K562 (cell line): ENCODE data around the gene BNIPL. TPM values are rescaled to one million over a fixed set of nuclear protein-coding genes. Genes with fewer than 3 reads are reported as not detected.

Experiments
- FOXJ3 ChIP-seq: sonication (generic); formaldehyde crosslinking; IDR thresholded peaks from 2 replicates; pipeline ENCODE4 v1.4.0; 2020; ENCODE audit warnings: mild to moderate bottlenecking, missing genetic modification reagents
- MAFK ChIP-seq: IDR thresholded peaks from 2 replicates; pipeline ENCODE4 v1.6.1; 2011; ENCODE audit warnings: low read length, improper control_type of control experiment
- MTA3 ChIP-seq: fragments of 450-650 bp; formaldehyde crosslinking; IDR thresholded peaks from 2 replicates; pipeline ENCODE4 v1.6.1; 2017; ENCODE audit warnings: mild to moderate bottlenecking, borderline replicate concordance
- RBM17 ChIP-seq: fragments of 200-400 bp; formaldehyde crosslinking; IDR thresholded peaks from 2 replicates; pipeline ENCODE4 v1.6.1; 2017; ENCODE audit warnings: low read depth, mild to moderate bottlenecking, low read length, borderline replicate concordance
- SLC30A9 ChIP-seq: fragments of 250-450 bp; sonication (Bioruptor Pico); IDR thresholded peaks from 2 replicates; pipeline ENCODE4 v1.8.0; 2022; ENCODE audit warnings: mild to moderate bottlenecking, moderate library complexity
- SMARCA4 ChIP-seq: fragments of 450-650 bp; IDR thresholded peaks from 2 replicates; pipeline ENCODE4 v1.6.1; 2016
- ZBTB40 ChIP-seq, 2 experiments: fragments of 450-650 bp in 1 of 2; sonication (generic) in 1 of 2; formaldehyde crosslinking in 1 of 2; IDR thresholded peaks; 2 replicates each; pipeline versions ENCODE4 v1.7.1 to v1.9.0; 2016 to 2022; ENCODE audit warnings: inconsistent platforms in 1 of 2, mild to moderate bottlenecking in 1 of 2, missing genetic modification reagents in 1 of 2
- ZFP1 ChIP-seq: fragments of 450-650 bp; formaldehyde crosslinking; IDR thresholded peaks from 2 replicates; pipeline ENCODE4 v1.4.0; 2020; ENCODE audit warnings: mild to moderate bottlenecking, mixed read lengths
- ZFPM2 ChIP-seq: fragments of 250-450 bp; sonication (Bioruptor Pico); IDR thresholded peaks from 2 replicates; pipeline ENCODE4 v1.5.1; 2022; ENCODE audit warnings: mild to moderate bottlenecking
- ZNF589 ChIP-seq: fragments of 200-800 bp; sonication (Bioruptor generic); IDR thresholded peaks from 2 replicates; pipeline ENCODE4 v1.6.1; 2016; ENCODE audit warnings: low read depth, missing genetic modification characterization, missing compliant biosample characterization
- ZNF740 ChIP-seq, 3 experiments: fragments of 200-800 bp in 1 of 3; sonication (Bioruptor generic) in 1 of 3; sonication (generic) in 1 of 3; formaldehyde crosslinking in 1 of 3; IDR thresholded peaks; 2 replicates each; pipeline versions ENCODE4 v1.6.1 to v1.8.0; 2016 to 2022; ENCODE audit warnings: mild to moderate bottlenecking in 2 of 3, missing compliant biosample characterization in 2 of 3, missing genetic modification characterization in 2 of 3, missing genetic modification reagents in 1 of 3
- polyA plus RNA-seq, 8 experiments: library from polyadenylated mRNA; depleted of rRNA in 4 of 8; stranded (reverse) in 5 of 8; unstranded in 3 of 8; fragments of >200 nt; fragmentation: Nextera tagmentation in 2 of 8; fragmentation: Illumina TruSeq in 1 of 8; extraction: Ambion mirVana in 2 of 8; extraction: Trizol in 1 of 8; gene quantifications; 2 replicates each; pipeline versions ENCODE4 v1.2.1 to v1.2.3, GENCODE V29; 2011 to 2014; ENCODE audit warnings: inconsistent platforms in 1 of 8, missing spikeins in 1 of 8
- total RNA-seq, 7 experiments: library from RNA; depleted of rRNA in 6 of 7; stranded (reverse); fragments of >200 nt in 6 of 7; fragmentation: Illumina TruSeq in 2 of 7; extraction: Trizol in 2 of 7; gene quantifications; 2 replicates each; pipeline versions ENCODE4 v1.2.1 to v1.2.3, GENCODE V29; 2011 to 2021; ENCODE audit warnings: low replicate concordance in 1 of 7
- TF ChIP-seq, protein P1 (sequence below): fragments of 450-650 bp; formaldehyde crosslinking; IDR thresholded peaks from 2 replicates; pipeline ENCODE4 v1.4.0; 2020; ENCODE audit warnings: mild to moderate bottlenecking, moderate library complexity
- TF ChIP-seq, protein P2 (sequence below): fragments of 250-450 bp; sonication (Bioruptor Pico); IDR thresholded peaks from 2 replicates; pipeline ENCODE4 v1.5.0; 2020; ENCODE audit warnings: mild to moderate bottlenecking

BNIPL gene
- total and polyA plus RNA-seq, 9 of the 15 experiments (the other 6 are each of a cell fraction or from before 2014, with no cell fraction given): 0.08 to 1.4 (median 0.68) TPM

DNA sequence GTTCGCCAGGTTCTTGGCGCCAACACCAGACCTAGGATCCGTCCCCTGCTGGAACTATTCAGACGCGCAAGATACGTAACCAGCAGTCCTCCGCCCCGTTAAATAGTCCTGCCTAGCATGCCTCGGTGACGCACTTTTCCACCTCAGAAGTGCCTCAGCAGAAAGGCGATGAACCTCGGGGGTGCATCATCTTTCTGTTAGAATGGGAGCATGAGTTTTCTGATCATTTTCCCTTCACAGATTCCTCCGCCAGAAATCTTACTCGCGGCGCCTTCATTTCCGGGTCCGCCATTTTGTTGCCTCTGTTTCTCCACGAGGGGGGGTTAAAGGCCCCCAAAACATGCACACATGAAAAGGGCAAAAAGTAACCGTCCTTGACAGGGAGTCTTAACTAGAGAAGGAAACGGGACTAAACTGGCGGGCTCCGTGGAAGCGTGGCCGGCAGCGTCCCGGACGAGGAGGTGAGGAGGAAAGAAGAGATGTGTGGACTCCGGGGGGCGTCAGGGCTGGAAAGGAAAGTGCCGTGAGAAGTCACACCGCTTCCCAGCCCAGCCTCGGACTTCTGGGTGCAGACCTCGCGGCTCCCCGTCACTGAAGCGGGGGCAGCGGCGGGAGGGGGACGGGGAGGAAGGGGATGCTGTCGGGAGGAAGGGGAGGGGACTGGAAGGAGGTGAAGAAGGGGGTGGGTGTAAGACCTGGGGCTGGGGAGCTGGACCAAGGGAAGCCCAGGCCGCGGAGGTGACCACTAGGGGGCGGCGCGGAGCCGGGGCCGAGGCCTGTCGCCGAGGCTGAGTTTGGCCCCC lies 34.3 kb downstream of the BNIPL start, which contains the start of gene GABPB2 (continued):
- TF ChIP-seq ZBTB40 (IDR thresholded peaks at IDR 0.05): peak; percentile 82
- no peak for TF ChIP-seq ZBTB40 (CRISPR knock-in tag; IDR thresholded peaks at IDR 0.05)
- no peak; the same call in 1 of the 2 replicates for TF ChIP-seq MAFK
- TF ChIP-seq, protein P1, sequence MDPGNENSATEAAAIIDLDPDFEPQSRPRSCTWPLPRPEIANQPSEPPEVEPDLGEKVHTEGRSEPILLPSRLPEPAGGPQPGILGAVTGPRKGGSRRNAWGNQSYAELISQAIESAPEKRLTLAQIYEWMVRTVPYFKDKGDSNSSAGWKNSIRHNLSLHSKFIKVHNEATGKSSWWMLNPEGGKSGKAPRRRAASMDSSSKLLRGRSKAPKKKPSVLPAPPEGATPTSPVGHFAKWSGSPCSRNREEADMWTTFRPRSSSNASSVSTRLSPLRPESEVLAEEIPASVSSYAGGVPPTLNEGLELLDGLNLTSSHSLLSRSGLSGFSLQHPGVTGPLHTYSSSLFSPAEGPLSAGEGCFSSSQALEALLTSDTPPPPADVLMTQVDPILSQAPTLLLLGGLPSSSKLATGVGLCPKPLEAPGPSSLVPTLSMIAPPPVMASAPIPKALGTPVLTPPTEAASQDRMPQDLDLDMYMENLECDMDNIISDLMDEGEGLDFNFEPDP (CRISPR knock-in tag): no peak
- TF ChIP-seq, protein P2, sequence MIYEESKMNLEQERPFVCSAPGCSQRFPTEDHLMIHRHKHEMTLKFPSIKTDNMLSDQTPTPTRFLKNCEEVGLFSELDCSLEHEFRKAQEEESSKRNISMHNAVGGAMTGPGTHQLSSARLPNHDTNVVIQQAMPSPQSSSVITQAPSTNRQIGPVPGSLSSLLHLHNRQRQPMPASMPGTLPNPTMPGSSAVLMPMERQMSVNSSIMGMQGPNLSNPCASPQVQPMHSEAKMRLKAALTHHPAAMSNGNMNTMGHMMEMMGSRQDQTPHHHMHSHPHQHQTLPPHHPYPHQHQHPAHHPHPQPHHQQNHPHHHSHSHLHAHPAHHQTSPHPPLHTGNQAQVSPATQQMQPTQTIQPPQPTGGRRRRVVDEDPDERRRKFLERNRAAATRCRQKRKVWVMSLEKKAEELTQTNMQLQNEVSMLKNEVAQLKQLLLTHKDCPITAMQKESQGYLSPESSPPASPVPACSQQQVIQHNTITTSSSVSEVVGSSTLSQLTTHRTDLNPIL: no peak
- TF ChIP-seq MTA3: peak; percentile 96
- TF ChIP-seq FOXJ3 (CRISPR knock-in tag): no peak
- no peak for TF ChIP-seq ZFP1 (CRISPR knock-in tag)
- peak; percentile 72; the same call in 1 of the 2 replicates for TF ChIP-seq SMARCA4
- TF ChIP-seq ZNF740 (CRISPR knock-in tag; IDR thresholded peaks at IDR 0.05): peak; percentile 90
- TF ChIP-seq ZNF740 (tag; IDR thresholded peaks at IDR 0.05): peak in 1 of 2 experiments; percentile 76; a peak in 1 of 4 replicates
- TF ChIP-seq ZNF589 (CRISPR knock-in tag): peak; percentile 72
- TF ChIP-seq RBM17: no peak
- TF ChIP-seq SLC30A9: no peak
- no peak for TF ChIP-seq ZFPM2 (CRISPR knock-in tag)
